Neural cell (in vitro differentiated cells): ENCODE measurements around the gene GAB1. TPM values are rescaled to one million over a fixed set of nuclear protein-coding genes. Genes with fewer than 3 reads are reported as not detected.

ENCODE experiments used
- H2AFZ ChIP-seq: fragments of 200-600, 300-800 bp; sonication (generic), shearing (Covaris generic); 2 replicates; pipeline ENCODE4 v1.6.0; 2014; ENCODE audit warnings: low read depth, mild to moderate bottlenecking, antibody characterized with exemption, low read length, moderate library complexity
- H3F3A ChIP-seq: fragments of 200-600 bp; shearing (Covaris generic); 2 replicates; pipeline ENCODE4 v1.6.1; 2016; ENCODE audit warnings: mild to moderate bottlenecking, moderate library complexity, mixed read lengths, antibody characterized with exemption, low read length; ENCODE audit not compliant: insufficient read depth, poor library complexity, severe bottlenecking
- H3K27ac ChIP-seq: fragments of 200-600, 300-800 bp; sonication (generic), shearing (Covaris generic); 2 replicates; pipeline ENCODE4 v1.5.1; 2014; ENCODE audit warnings: mild to moderate bottlenecking, low read length, moderate library complexity
- H3K27me3 ChIP-seq: fragments of 300-800, 200-600 bp; sonication (generic), shearing (Covaris generic); 2 replicates; pipeline ENCODE4 v1.6.0; 2014; ENCODE audit warnings: mild to moderate bottlenecking, low read depth, low read length, moderate library complexity; ENCODE audit not compliant: insufficient read depth
- H3K36me3 ChIP-seq: fragments of 300-800, 200-600 bp; sonication (generic), shearing (Covaris generic); 2 replicates; pipeline ENCODE4 v1.5.1; 2014; ENCODE audit warnings: mild to moderate bottlenecking, antibody characterized with exemption, low read length, moderate library complexity; ENCODE audit not compliant: insufficient read depth
- H3K4me2 ChIP-seq: fragments of 300-800, 200-600 bp; sonication (generic), shearing (Covaris generic); 2 replicates; pipeline ENCODE4 v1.6.0; 2014; ENCODE audit warnings: mild to moderate bottlenecking, low read length
- H3K4me3 ChIP-seq: fragments of 300-800, 200-600 bp; sonication (generic), shearing (Covaris generic); 2 replicates; pipeline ENCODE4 v1.5.1; 2014; ENCODE audit warnings: mild to moderate bottlenecking, low read length, moderate library complexity
- H3K79me2 ChIP-seq: fragments of 200-600 bp; shearing (Covaris generic); replicated peaks from 2 replicates; pipeline ENCODE4 v1.6.0; 2014; ENCODE audit warnings: mild to moderate bottlenecking, low read length, moderate library complexity; ENCODE audit not compliant: insufficient read depth
- H3K9ac ChIP-seq: fragments of 300-800, 200-600 bp; sonication (generic), shearing (Covaris generic); 2 replicates; pipeline ENCODE4 v1.6.1; 2016; ENCODE audit warnings: mild to moderate bottlenecking, low read length, mixed read lengths
- H3K9me2 ChIP-seq: fragments of 200-600 bp; shearing (Covaris generic); 2 replicates; pipeline ENCODE4 v1.6.1; 2016; ENCODE audit warnings: mild to moderate bottlenecking, low read length, mixed read lengths; ENCODE audit not compliant: insufficient read depth
- H3K9me3 ChIP-seq: fragments of 200-600, 300-800 bp; sonication (generic), shearing (Covaris generic); 2 replicates; pipeline ENCODE4 v1.6.1; 2016; ENCODE audit warnings: mild to moderate bottlenecking, mixed run types, low read length, moderate library complexity, mixed read lengths
- H4K20me1 ChIP-seq: fragments of 200-600 bp; shearing (Covaris generic); 2 replicates; pipeline ENCODE4 v1.6.1; 2016; ENCODE audit warnings: mild to moderate bottlenecking, mixed run types; ENCODE audit not compliant: insufficient read depth
- EP300 ChIP-seq: fragments of 450-650 bp; conservative IDR thresholded peaks from 2 replicates; pipeline ENCODE4 v1.6.1; 2014; ENCODE audit warnings: antibody characterized with exemption, mild to moderate bottlenecking, moderate library complexity; ENCODE audit not compliant: poor library complexity, severe bottlenecking
- EZH2 ChIP-seq: fragments of 200-600, 300-800 bp; shearing (Covaris generic), sonication (generic); IDR thresholded peaks from 2 replicates; pipeline ENCODE4 v1.6.1; 2014; ENCODE audit warnings: antibody characterized with exemption, low read length, borderline replicate concordance, mild to moderate bottlenecking; ENCODE audit not compliant: insufficient read depth, poor library complexity, severe bottlenecking
- MXI1 ChIP-seq: fragments of 450-650 bp; conservative IDR thresholded peaks from 2 replicates; pipeline ENCODE4 v1.6.1; 2014; ENCODE audit warnings: antibody characterized with exemption, mild to moderate bottlenecking; ENCODE audit not compliant: poor library complexity, severe bottlenecking
- POLR2AphosphoS5 ChIP-seq: IDR thresholded peaks from 2 replicates; pipeline ENCODE4 v1.6.1; 2012
- RAD21 ChIP-seq: fragments of 450-650 bp; conservative IDR thresholded peaks from 2 replicates; pipeline ENCODE4 v1.6.1; 2014; ENCODE audit warnings: antibody characterized with exemption, mild to moderate bottlenecking, moderate library complexity
- SMC3 ChIP-seq: fragments of 450-650 bp; conservative IDR thresholded peaks from 2 replicates; pipeline ENCODE4 v1.6.1; 2014; ENCODE audit warnings: antibody characterized with exemption, mild to moderate bottlenecking, moderate library complexity; ENCODE audit not compliant: poor library complexity
- TAF1 ChIP-seq: IDR thresholded peaks from 2 replicates; pipeline ENCODE4 v1.6.1; 2012; ENCODE audit warnings: low read depth
- polyA plus RNA-seq: library from polyadenylated mRNA; depleted of rRNA; stranded (reverse); fragments of >200 nt; gene quantifications from 2 replicates; pipeline ENCODE4 v1.2.3, GENCODE V29; 2014
- TF ChIP-seq, protein P1 (sequence below): fragments of 450-650 bp; IDR thresholded peaks from 2 replicates; pipeline ENCODE4 v1.5.1; 2014; ENCODE audit warnings: antibody characterized with exemption, mild to moderate bottlenecking, moderate library complexity; ENCODE audit not compliant: poor library complexity, severe bottlenecking
- TF ChIP-seq, protein P2 (sequence below): IDR thresholded peaks from 2 replicates; pipeline ENCODE4 v1.6.1; 2012; ENCODE audit warnings: borderline replicate concordance

The GAB1 gene
- polyA plus RNA-seq, 1 donor from 2014 or later = 2.4 TPM

DNA sequence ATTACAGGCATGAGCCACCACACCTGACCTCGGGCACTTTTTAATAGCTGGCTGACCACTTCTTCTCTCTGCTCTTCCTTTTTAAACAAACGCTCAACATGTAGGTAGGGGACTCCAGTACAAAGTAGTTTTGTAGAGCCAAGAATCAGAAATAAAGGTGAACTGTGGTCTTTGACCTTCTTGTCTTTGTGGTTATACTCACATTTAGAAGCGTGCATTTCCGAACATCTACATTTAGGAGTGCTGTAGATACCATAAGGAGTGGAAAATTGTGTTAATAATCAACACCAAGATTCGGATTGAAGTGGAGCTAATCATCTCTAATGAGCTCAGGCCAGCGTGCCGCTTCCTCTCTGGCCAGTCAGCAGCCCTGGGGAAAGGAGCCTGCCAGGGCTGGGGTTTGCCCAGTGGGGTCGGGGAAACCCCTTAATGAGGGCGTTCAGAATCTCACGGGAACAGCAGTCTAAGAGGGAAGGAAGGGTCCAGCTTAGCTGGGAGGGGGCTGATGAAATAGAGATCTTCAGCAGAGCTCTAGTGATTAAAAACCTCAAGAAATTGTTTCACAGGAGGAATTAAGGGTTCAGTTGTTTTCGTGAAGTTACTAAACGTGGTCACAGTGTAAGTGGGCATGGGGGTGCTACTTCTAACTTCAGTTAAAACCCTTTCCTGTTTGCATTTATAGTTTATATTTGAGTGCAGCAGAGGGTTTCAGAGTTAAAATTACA, 81.2 kb downstream of the GAB1 start:
- no peaks in the 10 kb centered on the region for H3K9me3 ChIP-seq
- H3K79me2 ChIP-seq = peaks cover 3% of the 10 kb centered on the region
- no peaks in the 10 kb centered on the region for H3K36me3 ChIP-seq
- no peaks in the 10 kb centered on the region for H3F3A ChIP-seq
- no peak overlapping the region for H2AFZ ChIP-seq
- no peaks in the 10 kb centered on the region for H3K27me3 ChIP-seq
- H3K27ac ChIP-seq = no peak overlapping the region
- no peak overlapping the region for H3K9ac ChIP-seq
- TF ChIP-seq POLR2AphosphoS5 (no peak), EP300 (no peak), SMC3 (no peak), TAF1 (no peak), MXI1 (no peak), EZH2 (no peak), RAD21 (no peak)
- TF ChIP-seq, protein P1, sequence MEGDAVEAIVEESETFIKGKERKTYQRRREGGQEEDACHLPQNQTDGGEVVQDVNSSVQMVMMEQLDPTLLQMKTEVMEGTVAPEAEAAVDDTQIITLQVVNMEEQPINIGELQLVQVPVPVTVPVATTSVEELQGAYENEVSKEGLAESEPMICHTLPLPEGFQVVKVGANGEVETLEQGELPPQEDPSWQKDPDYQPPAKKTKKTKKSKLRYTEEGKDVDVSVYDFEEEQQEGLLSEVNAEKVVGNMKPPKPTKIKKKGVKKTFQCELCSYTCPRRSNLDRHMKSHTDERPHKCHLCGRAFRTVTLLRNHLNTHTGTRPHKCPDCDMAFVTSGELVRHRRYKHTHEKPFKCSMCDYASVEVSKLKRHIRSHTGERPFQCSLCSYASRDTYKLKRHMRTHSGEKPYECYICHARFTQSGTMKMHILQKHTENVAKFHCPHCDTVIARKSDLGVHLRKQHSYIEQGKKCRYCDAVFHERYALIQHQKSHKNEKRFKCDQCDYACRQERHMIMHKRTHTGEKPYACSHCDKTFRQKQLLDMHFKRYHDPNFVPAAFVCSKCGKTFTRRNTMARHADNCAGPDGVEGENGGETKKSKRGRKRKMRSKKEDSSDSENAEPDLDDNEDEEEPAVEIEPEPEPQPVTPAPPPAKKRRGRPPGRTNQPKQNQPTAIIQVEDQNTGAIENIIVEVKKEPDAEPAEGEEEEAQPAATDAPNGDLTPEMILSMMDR = no peak
- TF ChIP-seq, protein P2, sequence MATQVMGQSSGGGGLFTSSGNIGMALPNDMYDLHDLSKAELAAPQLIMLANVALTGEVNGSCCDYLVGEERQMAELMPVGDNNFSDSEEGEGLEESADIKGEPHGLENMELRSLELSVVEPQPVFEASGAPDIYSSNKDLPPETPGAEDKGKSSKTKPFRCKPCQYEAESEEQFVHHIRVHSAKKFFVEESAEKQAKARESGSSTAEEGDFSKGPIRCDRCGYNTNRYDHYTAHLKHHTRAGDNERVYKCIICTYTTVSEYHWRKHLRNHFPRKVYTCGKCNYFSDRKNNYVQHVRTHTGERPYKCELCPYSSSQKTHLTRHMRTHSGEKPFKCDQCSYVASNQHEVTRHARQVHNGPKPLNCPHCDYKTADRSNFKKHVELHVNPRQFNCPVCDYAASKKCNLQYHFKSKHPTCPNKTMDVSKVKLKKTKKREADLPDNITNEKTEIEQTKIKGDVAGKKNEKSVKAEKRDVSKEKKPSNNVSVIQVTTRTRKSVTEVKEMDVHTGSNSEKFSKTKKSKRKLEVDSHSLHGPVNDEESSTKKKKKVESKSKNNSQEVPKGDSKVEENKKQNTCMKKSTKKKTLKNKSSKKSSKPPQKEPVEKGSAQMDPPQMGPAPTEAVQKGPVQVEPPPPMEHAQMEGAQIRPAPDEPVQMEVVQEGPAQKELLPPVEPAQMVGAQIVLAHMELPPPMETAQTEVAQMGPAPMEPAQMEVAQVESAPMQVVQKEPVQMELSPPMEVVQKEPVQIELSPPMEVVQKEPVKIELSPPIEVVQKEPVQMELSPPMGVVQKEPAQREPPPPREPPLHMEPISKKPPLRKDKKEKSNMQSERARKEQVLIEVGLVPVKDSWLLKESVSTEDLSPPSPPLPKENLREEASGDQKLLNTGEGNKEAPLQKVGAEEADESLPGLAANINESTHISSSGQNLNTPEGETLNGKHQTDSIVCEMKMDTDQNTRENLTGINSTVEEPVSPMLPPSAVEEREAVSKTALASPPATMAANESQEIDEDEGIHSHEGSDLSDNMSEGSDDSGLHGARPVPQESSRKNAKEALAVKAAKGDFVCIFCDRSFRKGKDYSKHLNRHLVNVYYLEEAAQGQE = no peak
- no peaks in the 10 kb centered on the region for H3K9me2 ChIP-seq
- no peak overlapping the region for H3K4me3 ChIP-seq
- no peaks in the 10 kb centered on the region for H4K20me1 ChIP-seq
- no peak overlapping the region for H3K4me2 ChIP-seq

DNA sequence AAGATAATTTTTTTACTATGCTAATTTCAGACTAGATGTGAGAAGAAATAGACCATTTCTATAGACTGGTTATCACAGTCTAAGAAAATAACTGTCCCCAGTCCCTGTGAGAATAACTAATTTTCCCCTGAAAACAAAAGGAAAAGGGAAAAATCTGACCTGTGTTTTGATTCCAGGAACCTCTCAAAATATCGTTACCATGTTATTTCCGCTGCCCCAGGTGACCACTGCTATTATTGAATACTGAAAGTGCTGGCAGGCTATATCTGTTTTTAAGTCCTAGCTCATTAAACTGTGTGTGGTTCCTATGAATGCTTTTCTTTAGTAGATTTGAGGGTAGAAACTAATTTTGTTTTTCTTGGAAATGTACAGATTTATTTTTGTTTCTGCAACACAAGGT, 83.6 kb downstream of the GAB1 start:
- Histone ChIP-seq H3K27me3 (no peaks in the 10 kb centered on the region), H3K36me3 (no peaks in the 10 kb centered on the region), H4K20me1 (no peaks in the 10 kb centered on the region), H3K79me2 (no peaks in the 10 kb centered on the region), H3K4me2 (no peak overlapping the region), H2AFZ (no peak overlapping the region), H3K9ac (no peak overlapping the region), H3F3A (no peaks in the 10 kb centered on the region), H3K9me3 (no peaks in the 10 kb centered on the region), H3K27ac (no peak overlapping the region), H3K4me3 (no peak overlapping the region), H3K9me2 (no peaks in the 10 kb centered on the region)
- no peak for TF ChIP-seq SMC3
- no peak for TF ChIP-seq RAD21
- TF ChIP-seq, protein P1 = no peak
- no peak for TF ChIP-seq EZH2
- TF ChIP-seq EP300 = no peak
- TF ChIP-seq MXI1 = no peak
